HG03108 (cell line): Measurements from ENCODE around the gene KIF1A.
A peak's percentile ranks its signal among the peaks of the same experiment; 100 is the strongest.
"Not testable (repeated sequence)": the region's sequence is repeated elsewhere in the genome, so short reads cannot be mapped to it uniquely, and the experiment has no call there.

ENCODE experiments used
- ATAC-seq: cut with Tn5 transposase; IDR thresholded peaks from one replicate; pipeline ENCODE4 v1.9.1; 2021; ENCODE audit warnings: moderate library complexity; ENCODE audit not compliant: unreplicated experiment

KIF1A gene

DNA sequence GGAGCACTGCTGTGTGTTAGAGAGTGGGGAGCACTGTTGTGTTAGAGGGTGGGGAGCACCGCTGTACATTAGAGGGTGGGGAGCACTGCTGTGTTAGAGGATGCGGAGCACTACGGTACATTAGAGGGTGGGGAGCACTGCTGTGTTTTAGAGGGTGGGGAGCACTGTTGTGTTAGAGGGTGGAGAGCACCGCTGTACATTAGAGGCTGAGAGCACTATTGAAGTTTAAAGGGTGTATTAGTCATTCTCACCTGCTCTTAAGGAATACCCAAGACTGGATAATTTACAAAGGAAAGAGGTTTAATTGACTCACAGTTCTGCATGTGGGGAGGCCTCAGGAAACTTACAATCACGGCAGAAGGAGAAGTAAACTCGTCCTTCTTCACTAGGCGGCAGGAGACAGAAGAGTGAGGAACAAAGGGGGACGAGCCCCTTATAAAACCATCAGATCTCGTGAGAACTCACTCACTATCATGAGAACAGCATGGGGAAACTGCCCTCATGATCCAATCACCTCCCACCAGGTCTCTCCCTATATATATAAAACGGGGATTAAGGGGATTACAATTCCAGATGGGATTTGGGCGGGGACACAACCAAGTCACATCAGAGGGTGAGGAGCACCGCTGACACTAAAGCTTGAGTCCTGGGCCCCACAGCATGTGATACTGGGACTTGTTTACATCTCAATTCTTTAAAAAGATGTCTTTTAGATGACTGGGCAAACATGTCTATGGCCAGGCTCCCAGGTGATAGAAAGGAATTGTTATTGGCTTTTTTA is 29.1 kb upstream of the KIF1A start:
- ATAC-seq: no peak

DNA sequence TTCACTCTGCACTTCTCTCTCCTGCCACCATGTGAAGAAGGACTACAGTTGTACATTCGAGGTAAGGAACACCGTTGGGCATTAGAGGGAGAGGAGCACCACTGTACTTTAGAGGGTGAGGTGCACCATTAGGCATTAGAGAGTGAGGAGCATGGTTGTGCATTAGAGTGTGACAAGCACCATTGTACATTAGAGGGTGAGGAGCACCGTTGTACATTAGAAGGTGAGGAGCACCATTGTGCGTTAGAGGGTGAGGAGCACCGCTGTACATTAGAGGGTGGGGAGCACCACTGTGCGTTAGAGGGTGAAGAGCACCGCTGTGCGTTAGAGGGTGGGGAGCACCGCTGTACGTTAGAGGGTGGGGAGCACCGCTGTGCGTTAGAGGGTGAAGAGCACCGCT is 27.8 kb upstream of the KIF1A start:
- ATAC-seq: no peak

DNA sequence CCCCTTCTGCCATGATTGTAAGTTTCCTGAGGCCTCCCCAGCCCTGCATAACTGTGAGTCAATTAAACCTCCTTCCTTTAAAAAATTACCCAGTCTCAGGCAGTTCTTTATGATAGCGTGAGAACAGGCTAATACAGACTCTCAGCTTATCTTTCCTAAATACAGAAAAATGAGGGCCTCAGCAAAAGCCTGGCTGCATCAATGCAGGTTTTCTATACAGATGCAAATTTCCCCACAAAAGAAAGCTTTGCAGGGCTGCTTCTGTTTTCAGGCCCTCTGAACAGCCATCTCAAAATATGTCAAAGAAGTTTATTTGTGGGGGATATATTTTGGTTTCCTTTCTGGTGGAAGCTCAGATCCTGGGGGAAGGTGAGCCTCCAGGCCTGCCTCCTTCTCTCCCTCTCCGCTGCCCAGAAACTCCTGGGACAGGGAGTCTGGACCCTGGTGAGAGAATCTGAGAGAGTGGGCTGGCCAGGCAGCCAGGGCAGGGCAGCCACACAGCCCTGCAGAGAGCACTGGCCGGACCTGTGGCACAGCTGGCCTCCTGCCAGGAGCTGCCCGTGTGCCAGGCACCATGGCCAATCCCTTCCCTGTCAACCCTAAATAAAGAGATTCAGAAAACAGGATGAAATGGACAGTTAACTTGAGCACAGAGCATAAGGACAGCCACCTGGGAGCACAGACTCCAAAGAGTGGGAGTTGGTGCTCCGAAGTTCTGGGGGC is 27.0 kb upstream of the KIF1A start:
- ATAC-seq: no peak

DNA sequence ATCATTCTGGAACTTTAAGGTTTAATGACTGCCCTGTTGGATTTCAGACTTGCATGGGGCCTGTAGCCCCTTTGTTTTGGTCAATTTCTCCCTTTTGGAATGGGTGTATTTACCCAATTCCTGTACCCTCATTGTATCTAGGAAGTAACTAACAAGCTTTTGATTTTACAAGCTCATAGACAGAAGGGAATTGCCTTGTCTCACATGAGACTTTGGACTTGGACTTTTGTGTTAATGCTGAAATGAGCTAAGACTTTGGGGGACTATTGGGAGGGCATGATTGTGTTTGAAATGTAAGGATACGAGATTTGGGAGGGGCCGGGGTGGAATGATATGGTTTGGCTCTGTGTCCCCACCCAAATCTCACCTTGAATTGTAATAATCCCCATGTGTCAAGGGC is 26.3 kb upstream of the KIF1A start:
- not testable (repeated sequence) for ATAC-seq

DNA sequence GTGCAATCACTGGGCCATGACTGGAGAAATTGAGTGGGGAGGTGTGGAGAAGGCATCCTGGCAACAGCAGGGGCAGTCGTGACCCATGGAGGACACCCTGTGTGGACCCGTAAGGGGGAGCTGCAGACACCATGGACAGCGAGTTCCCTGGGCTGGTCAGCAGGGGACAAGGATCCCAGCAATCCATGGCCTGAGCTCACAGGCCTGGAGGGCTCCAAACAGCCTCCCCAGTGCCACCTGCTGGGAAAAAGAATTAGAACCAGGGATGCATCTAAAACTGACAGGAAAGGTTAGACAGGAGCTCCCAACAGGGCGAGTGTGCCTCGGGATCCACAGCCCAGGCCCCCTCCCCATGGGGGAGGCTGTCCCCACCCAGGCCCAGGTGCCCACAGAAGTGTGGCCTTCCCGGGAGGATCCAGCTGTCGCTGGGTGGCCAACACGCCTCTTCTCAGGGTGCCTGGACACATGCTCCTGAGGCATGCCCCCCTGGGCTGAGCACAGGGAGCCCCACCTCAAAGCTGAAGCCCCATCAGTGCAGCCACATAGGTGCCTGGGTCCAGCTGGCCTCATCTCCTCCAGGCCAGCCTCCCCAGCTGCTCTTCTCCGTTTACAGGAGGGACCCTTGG is 20.5 kb upstream of the KIF1A start:
- no peak for ATAC-seq

DNA sequence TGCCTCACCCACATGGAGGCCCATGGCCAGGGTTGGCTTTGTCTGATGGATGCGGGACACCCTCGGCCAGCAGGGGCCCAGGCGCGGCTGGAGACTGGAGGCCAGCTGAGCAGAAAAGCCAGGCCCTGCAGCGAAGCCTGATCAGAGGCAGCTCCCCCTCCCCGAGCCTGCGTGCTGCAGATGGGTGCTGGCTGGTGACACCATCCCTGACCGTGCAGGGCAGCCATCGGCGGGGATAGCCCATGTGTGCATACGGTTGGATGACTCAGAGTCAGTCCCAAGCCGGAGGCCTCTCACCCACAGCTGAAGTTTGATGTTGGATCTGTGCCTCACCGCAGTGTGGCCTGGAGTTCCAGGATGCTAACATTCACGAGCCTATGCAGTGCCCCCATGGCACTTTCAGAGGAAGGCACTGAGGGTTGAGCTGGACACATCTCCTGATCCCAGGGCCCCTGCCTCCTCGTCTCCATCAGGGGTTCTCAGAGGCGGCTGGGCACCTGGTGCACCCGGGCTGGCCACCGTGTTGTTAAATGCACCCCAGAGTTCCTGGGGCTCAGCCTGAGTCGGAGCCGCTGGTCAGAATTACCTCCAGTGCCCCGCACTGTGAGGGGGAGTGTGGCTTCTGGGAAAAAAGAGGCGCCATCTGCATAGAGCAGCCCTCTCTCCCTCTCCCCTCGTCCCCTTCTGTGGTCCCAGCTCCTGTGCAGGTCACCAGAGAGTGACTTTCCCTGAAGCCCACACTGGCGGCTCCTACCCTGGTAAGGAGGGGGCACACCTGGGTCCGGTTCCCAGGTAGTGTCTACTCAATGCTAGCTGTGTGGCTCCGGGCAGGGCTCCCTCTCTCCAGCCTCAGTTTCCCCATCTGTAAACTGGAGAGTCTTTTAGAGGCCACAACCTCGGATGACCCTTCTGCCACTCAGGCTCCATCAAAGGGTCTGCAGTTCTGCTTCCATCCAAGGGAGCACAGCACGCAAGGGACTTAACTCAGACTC is 19.4 kb upstream of the KIF1A start:
- no peak for ATAC-seq

DNA sequence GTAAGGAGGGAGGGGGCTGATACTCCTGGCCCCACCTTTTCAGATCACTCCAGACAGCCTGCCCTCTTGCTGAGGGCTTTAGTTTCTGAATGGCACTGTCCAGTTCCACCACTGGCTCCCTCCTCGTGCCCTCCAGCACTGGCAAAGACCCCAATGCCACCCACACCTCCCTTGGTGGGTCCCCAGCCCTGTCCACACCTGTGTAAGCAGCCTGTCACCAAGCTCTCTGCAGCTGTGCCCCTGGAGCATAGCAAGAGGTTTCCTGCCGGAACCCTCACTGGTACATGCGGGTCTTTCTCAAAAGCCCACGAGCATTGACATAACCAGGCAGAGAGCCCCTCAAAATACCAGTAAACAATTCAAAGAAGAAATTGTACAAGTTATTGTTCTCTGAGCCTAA is 17.6 kb upstream of the KIF1A start:
- ATAC-seq: no peak

DNA sequence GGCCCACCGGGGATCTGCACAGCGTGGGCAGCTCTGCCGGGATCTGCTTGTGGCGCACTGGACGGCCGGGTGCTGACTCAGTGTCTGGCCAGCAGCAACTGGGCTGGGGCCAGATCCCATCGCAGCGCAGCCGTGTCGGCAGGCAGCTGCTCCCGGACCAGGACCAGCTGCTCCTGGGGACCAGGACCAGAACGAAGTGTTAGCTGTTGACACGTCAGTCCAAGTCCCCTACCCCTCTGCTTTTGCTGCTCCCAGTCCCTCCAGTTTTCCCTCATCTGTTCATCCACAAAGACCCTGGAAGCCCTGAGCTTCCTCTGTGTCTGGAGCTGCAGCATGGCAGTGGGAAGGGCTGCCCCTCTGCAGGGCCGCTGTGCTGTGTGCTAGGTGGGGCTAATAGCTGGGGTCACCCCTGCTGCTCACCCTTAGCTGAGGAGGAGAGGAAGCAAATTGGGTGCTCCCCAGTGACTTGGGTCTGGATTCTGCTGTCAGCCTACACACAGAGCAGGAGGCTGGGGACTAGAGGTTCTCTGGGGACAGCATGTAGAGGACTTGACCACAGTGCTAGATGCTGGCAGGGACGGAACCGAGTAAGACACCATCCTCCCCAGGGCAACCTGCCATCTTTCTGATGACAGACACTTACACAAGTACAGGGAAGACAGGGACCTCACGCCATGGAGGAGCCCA is 16.9 kb upstream of the KIF1A start:
- no peak for ATAC-seq

DNA sequence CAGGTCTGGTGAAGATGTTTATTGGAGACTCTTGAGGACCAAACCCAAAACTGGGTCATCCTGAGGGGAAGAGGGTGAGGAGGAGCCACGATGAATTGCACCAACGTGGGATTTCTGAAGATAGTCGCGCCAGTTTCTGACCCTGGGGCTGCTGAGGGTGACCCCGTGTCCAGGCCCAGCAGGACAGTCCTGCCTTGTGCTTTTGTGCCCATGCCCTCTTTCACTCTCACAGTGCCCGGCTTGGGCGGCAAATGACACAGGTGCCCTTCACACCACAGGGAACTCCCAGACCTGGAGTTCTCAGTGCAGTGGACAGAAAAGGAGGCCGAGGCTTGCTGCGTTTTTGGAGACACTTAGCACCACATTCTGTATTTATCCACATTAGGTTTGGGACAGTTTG is 15.5 kb upstream of the KIF1A start:
- no peak for ATAC-seq

DNA sequence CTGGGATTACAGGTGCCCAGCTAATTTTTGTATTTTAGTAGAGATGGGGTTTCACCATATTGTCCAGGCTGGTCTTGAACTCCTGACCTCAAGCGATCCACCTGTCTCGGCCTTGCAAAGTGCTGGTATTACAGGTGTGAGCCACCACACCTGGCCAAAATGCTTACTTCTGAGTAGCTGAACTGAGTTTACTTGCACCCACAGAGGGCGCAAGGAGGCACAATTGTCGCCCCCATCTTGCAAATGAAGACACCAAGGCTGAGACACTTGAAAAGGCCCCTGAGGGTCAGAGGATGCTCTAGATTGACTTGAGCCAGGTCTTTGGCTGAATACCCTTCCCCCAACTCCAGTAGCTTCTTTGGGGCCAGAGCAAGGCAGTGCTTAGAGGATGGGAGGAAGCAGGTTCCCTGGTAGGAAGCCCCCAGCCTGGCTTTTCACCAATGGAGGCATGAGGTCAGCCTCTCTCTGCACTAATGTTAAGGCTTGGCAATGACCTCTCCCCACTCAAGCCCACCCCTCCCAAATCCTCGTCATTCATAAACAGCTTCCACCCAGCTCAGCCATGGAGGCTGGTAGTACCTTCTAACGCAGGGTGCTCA is 14.5 kb upstream of the KIF1A start:
- no peak for ATAC-seq

DNA sequence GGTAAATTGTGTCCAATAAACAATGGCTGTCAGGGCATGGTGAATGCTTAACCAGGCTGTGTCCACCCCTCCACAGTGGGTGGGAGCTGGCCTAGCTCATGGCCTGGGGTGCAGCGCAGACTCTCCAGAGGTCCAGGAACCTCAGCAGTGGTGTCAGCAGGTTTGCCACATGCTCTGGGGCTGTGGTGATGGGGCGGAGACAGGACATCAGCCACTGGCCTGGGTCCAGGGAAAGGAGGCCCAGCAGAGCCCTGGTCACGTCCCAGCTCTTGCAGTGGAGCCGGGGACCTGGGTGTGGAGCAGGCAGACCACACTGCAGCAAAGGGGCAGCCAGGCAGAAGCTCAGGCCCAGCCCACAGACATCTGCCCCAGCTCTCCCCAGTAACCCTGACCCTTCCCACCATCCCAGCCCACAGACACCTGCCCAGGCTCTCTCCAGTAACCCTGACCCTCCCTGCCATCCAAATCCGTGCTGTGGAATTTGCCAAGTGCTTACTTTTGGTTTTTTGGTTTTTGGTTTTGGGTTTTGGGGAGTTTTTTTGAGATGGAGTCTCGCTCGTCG is 13.8 kb upstream of the KIF1A start:
- no peak for ATAC-seq

DNA sequence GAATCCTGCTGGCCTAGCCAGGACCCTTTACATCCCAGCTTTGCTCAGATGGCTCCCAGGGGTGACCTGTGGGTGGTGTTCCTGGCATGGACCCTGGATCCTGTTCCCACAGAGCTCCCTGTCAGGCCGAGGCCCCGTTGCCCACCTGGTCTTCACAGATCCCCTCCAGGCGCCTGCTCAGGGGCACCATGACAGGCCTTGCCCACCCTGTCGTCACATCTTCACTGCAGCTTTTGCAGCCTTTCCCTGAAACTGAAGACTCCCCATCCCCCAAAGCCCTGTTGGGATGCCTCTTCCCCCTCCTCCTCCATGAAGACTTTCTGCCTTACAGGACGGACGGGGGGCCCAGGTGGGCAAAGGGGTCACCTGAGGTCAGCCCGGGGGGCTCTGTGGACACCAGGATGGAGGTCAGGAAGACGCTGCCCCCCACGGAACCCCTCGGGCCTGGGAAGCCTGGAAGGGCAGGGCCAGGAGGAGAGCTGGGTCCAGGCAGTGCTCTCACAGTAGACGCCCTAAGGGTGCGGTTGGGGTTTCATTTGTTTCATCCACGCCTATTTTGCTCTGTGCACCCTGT is 13.0 kb upstream of the KIF1A start:
- ATAC-seq: no peak

DNA sequence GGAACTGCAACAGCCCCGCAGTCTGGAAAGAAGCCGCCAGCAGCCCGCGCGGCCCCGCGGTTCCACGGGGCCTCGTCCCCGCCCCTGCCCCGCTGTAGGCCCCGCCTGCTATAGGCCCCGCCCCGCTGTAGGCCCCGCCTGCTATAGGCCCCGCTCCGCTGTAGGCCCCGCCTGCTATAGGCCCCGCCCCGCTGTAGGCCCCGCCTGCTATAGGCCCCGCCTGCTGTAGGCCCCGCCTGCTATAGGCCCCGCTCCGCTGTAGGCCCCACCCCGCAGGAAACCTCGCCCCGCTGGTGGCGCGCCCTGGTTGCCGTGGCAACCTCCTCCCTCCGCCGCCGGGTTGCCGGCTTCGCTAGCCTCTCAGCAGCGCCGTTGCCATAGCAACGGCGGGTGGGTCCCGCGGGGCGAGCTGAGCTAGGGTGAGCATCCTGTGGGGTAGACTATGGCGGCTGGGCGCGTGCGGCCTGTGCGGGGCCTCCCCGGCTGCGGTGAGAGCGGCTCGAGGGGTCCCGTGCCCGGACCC is 12.2 kb upstream of the KIF1A start:
- ATAC-seq: peak; percentile 65

DNA sequence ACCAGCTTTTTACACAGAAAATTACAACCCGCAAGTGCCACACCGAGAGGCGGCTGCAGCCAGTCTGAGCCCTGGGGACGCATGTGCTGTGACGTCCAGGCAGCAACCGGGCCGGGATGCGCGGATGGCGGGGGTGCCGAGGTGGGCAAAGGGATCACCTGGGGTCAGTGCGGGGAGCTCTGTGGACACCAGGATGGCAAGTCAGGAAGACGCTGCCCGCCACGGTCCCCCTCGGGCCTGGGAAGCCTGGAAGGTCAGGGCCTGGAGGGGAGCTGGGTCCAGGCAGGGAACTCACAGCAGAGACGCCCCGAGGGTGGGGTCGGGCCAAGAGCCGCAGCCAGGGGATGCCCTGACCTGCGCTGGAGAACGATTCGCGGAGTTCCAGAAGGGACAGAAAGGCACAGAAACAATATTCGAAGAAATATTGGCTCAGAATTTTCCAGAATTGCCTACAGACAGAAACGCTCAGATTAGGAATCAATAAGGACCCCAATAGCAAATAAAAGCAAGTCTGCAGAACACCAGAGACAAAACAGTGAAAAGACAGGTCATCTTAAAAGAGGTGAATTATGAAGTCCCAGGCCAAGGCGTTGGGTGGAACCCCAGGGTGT is 11.7 kb upstream of the KIF1A start:
- ATAC-seq: no peak

DNA sequence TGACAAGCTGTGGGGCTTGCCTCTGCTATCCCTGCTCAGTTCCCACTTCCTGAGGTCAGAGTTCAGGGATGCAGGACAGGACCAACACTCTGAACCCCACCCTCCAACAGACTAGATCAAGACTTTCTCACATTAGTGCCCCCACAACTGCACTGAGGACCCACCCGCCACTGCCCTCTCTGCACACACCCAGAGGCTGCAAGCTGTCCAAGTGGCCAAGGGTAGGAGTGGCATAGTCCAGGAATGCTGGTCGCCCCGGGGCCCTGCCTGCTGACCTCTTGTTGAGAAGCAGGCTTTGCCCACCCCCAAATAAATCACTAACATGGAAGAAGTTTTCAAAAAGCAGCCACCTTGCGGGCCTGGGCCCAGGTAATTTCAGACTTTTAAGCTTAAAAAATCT is 5.5 kb upstream of the KIF1A start:
- ATAC-seq: no peak

DNA sequence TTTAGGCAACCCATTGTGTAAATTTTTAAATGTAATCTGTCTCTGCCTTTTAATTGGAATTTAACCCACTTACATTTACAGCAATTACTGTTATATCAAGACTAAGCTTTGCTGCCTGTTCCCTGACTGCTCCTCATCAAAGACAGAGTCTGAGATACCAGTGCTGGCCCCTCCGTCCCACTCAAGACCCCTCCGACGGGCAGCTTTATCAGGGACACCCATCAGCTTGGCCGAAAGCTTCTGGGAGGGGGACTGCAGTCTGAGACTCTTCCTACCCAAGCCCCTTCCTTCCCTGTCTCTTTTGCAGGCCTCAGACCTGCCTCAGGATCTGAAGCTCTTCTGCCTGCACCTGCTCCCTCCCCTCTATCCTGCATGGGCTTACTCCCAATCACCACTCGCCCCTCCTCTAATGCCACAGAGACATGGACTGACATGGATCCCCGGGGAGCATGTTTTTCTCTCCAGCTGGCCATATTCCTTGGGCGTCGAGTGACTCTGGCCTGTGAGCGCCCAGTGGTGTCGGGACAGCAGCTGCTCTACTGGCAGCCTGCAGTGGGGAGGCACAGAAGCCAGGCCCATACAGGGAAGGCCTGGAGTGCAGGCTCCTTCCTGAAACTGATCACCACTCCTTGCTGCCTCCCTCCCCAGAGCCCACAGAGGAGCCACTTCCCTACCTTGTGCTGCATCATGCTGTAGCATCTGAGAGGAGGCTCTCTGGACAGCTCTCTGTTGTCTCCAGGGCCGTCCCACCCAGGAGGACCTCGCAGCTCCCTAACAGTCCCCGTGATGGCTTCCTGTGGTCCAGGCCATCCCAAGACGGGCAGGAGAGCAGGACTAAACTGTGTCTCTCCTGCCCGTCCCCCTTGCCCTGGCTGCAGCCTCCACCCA is 3.7 kb upstream of the KIF1A start:
- ATAC-seq: no peak

DNA sequence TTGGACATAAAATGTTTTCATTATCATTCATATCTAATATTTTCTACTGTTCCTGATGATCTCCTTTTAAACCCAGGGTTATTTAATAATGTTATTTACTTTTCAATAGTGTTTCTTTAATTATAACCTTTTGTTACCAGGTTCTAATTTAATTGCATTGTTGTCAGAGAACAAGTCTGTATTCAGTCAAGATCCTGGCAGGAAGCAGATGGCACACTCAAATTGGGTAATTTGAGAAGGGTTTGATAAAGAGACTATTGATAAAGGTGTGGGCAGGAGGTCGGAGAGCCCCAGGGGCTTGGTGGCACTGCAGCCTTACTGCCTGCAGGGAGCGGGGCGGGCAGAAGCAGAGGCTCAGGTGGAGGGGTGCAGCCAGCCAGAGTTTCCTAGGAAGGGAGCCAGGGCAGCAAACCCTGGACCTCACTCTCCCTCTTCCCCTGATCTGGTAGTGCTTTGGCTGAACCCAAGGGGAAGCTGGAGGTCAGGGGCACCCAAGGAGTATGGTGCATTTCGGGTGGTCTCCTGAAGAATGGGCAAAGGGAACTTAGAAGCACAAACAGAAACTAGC is 2.3 kb upstream of the KIF1A start:
- no peak for ATAC-seq
